IMR-90 (cell line): ENCODE data around the gene CBFA2T3. TPM values are rescaled to one million over a fixed set of nuclear protein-coding genes. Genes with fewer than 3 reads are reported as not detected.

ENCODE experiments used
- ATAC-seq: fragments of 200-7000 bp; cut with Tn5 transposase; 2 replicates; pipeline ENCODE4 v1.9.1; 2020; ENCODE audit warnings: low read depth, mild to moderate bottlenecking, moderate library complexity
- BruUV-seq: library from RNA; stranded (reverse); fragments of 400-500 nt; replicated peaks from 2 replicates; lab custom pipeline; 2021; lab: Mats Ljungman, UMichigan
- CTCF ChIA-PET: fragments of 300-600 bp; formaldehyde crosslinking; extraction: SDS; loops from one replicate; lab custom pipeline; 2021; ENCODE audit warnings: antibody characterized with exemption; lab: Yijun Ruan, JAX
- POLR2A ChIA-PET: fragments of 300-600 bp; sonication (Branson Sonifier 250); formaldehyde crosslinking; loops from one replicate; lab custom pipeline; 2022; ENCODE audit warnings: antibody characterized with exemption; ENCODE audit not compliant: unreplicated experiment; lab: Charles Lee
- DNase-seq: peaks from one replicate; pipeline ENCODE4 v3.0.0; 2013
- H2AFZ ChIP-seq: replicated peaks from 2 replicates; pipeline ENCODE3; 2013; ENCODE audit warnings: low read length, mild to moderate bottlenecking; ENCODE audit not compliant: poor library complexity
- H2AK5ac ChIP-seq: 2 replicates; pipeline ENCODE4 v1.6.1; 2013; ENCODE audit warnings: low read depth, low read length, inconsistent platforms
- H2AK9ac ChIP-seq: replicated peaks from 2 replicates; pipeline ENCODE3; 2013; ENCODE audit warnings: mild to moderate bottlenecking, low read depth, low read length, moderate library complexity; ENCODE audit not compliant: poor library complexity
- H2BK120ac ChIP-seq: 2 replicates; pipeline ENCODE4 v1.6.1; 2013; ENCODE audit warnings: low read depth, low read length, inconsistent platforms
- H2BK15ac ChIP-seq: 3 replicates; pipeline ENCODE4 v1.6.1; 2013; ENCODE audit warnings: low read depth, low read length, inconsistent platforms
- H2BK20ac ChIP-seq: 2 replicates; pipeline ENCODE4 v1.6.1; 2013; ENCODE audit warnings: low read depth, mild to moderate bottlenecking, inconsistent platforms, low read length, moderate library complexity
- H2BK5ac ChIP-seq: 2 replicates; pipeline ENCODE4 v1.6.1; 2013; ENCODE audit warnings: mild to moderate bottlenecking, low read depth, low read length, inconsistent platforms; ENCODE audit not compliant: poor library complexity, severe bottlenecking
- H3K14ac ChIP-seq: replicated peaks from 2 replicates; pipeline ENCODE4 v1.6.1; 2013; ENCODE audit warnings: low read depth, low read length, inconsistent platforms
- H3K18ac ChIP-seq: 2 replicates; pipeline ENCODE4 v1.6.1; 2013; ENCODE audit warnings: low read depth, low read length, control low read depth
- H3K23ac ChIP-seq: 2 replicates; pipeline ENCODE4 v1.6.1; 2013; ENCODE audit warnings: low read depth, low read length, inconsistent platforms
- H3K27ac ChIP-seq: 2 replicates; pipeline ENCODE4 v1.5.1; 2013; ENCODE audit warnings: mild to moderate bottlenecking, control low read depth, low read length; ENCODE audit not compliant: insufficient read depth
- H3K27me3 ChIP-seq: 2 replicates; pipeline ENCODE4 v1.6.1; 2013; ENCODE audit warnings: low read length; ENCODE audit not compliant: control insufficient read depth, insufficient read depth
- H3K36me3 ChIP-seq: 2 replicates; pipeline ENCODE4 v1.6.1; 2013; ENCODE audit warnings: low read length, mixed read lengths; ENCODE audit not compliant: control insufficient read depth, insufficient read depth
- H3K4ac ChIP-seq: 2 replicates; pipeline ENCODE4 v1.6.1; 2013; ENCODE audit warnings: low read depth, low read length, inconsistent platforms
- H3K4me1 ChIP-seq: 2 replicates; pipeline ENCODE4 v1.6.1; 2013; ENCODE audit warnings: low read length, mixed read lengths; ENCODE audit not compliant: control insufficient read depth, insufficient read depth
- H3K4me2 ChIP-seq: 2 replicates; pipeline ENCODE4 v1.6.1; 2013; ENCODE audit warnings: low read depth, mild to moderate bottlenecking, control low read depth, low read length, moderate library complexity
- H3K4me3 ChIP-seq: 2 replicates; pipeline ENCODE4 v1.5.1; 2013; ENCODE audit warnings: low read depth, mild to moderate bottlenecking, control low read depth, low read length, moderate library complexity; ENCODE audit not compliant: insufficient read depth
- H3K56ac ChIP-seq: 2 replicates; pipeline ENCODE4 v1.6.1; 2013; ENCODE audit warnings: low read length, inconsistent platforms; ENCODE audit not compliant: insufficient read depth; ENCODE audit errors: extremely low read depth
- H3K79me1 ChIP-seq, 2 experiments: 2 replicates each; pipeline ENCODE4 v1.6.1; 2013; ENCODE audit warnings: low read length in 2 of 2, inconsistent platforms in 1 of 2, low read depth in 1 of 2
- H3K9ac ChIP-seq: 2 replicates; pipeline ENCODE4 v1.6.1; 2013; ENCODE audit warnings: low read depth, low read length, control low read depth
- H3K9me1 ChIP-seq: 2 replicates; pipeline ENCODE4 v1.6.1; 2013; ENCODE audit warnings: low read length, inconsistent platforms; ENCODE audit not compliant: insufficient read depth
- H3K9me3 ChIP-seq: 2 replicates; pipeline ENCODE4 v1.6.1; 2013; ENCODE audit warnings: low read length; ENCODE audit not compliant: control insufficient read depth, insufficient read depth
- H4K20me1 ChIP-seq: 2 replicates; pipeline ENCODE4 v1.6.1; 2013; ENCODE audit warnings: low read length, inconsistent platforms; ENCODE audit not compliant: insufficient read depth
- H4K5ac ChIP-seq: 2 replicates; pipeline ENCODE4 v1.6.1; 2013; ENCODE audit warnings: mild to moderate bottlenecking, low read depth, low read length, control low read depth
- H4K8ac ChIP-seq, 2 experiments: 2 replicates each; pipeline ENCODE4 v1.6.1; 2013; ENCODE audit warnings: low read depth in 2 of 2, low read length in 2 of 2, control low read depth in 1 of 2, inconsistent platforms in 1 of 2
- H4K91ac ChIP-seq: 2 replicates; pipeline ENCODE4 v1.6.1; 2013; ENCODE audit warnings: low read depth, low read length, inconsistent platforms; ENCODE audit not compliant: insufficient read depth
- BHLHE40 ChIP-seq: fragments of 150-350 bp; IDR thresholded peaks from 2 replicates; pipeline ENCODE4 v1.6.1; 2016; ENCODE audit warnings: mild to moderate bottlenecking, low read depth, low read length
- CTCF ChIP-seq: conservative IDR thresholded peaks from 2 replicates; pipeline ENCODE4 v1.5.1; 2012; ENCODE audit warnings: mild to moderate bottlenecking, low read depth, low read length, improper control_type of control experiment
- MAZ ChIP-seq: IDR thresholded peaks from 2 replicates; pipeline ENCODE4 v1.6.1; 2012; ENCODE audit warnings: low read depth, mild to moderate bottlenecking, low read length, improper control_type of control experiment, moderate library complexity, borderline replicate concordance
- MXI1 ChIP-seq: IDR thresholded peaks from 2 replicates; pipeline ENCODE4 v1.6.1; 2012; ENCODE audit warnings: low read depth, mild to moderate bottlenecking, low read length, moderate library complexity, borderline replicate concordance
- NFE2L2 ChIP-seq: fragments of 150-350 bp; IDR thresholded peaks from 2 replicates; pipeline ENCODE4 v1.6.1; 2016; ENCODE audit warnings: low read depth, mild to moderate bottlenecking, low read length
- POLR2A ChIP-seq: IDR thresholded peaks from 2 replicates; pipeline ENCODE4 v1.6.1; 2012; ENCODE audit warnings: mild to moderate bottlenecking, low read depth, low read length
- RAD21 ChIP-seq: IDR thresholded peaks from 2 replicates; pipeline ENCODE4 v1.6.1; 2012; ENCODE audit warnings: low read length, improper control_type of control experiment
- RCOR1 ChIP-seq: IDR thresholded peaks from 2 replicates; pipeline ENCODE4 v1.6.1; 2012; ENCODE audit warnings: mild to moderate bottlenecking, low read length, improper control_type of control experiment; ENCODE audit not compliant: insufficient replicate concordance
- RFX5 ChIP-seq: IDR thresholded peaks from 2 replicates; pipeline ENCODE4 v1.8.0; 2012; ENCODE audit warnings: low read depth, mild to moderate bottlenecking, low read length, moderate library complexity
- SMC3 ChIP-seq: fragments of 150-350 bp; IDR thresholded peaks from 2 replicates; pipeline ENCODE4 v1.6.1; 2016; ENCODE audit warnings: low read depth, mild to moderate bottlenecking, antibody characterized with exemption, low read length, moderate library complexity
- WGBS, 2 experiments: methylation state at CpG; one replicate each; pipeline versions ENCODE4 v1.1.5 to v1.1.7; 2013; ENCODE audit warnings: missing lambda C conversion rate in 2 of 2; ENCODE audit not compliant: insufficient read length in 1 of 2; ENCODE audit errors: extremely low coverage in 2 of 2; 5-methylcytosine and 5-hydroxymethylcytosine counted together
- dilution Hi-C: fragments of 300-500 bp; cut with HindIII; formaldehyde crosslinking; loops from one replicate; pipeline ENCODE4 v1.14.3; 2018; ENCODE audit warnings: low sequenced_read_pairs; ENCODE audit not compliant: unreplicated experiment
- in situ Hi-C: fragments of 300-500 bp; cut with MboI; formaldehyde crosslinking; loops from 3 replicates; pipeline ENCODE4 v1.14.3; 2019; ENCODE audit warnings: low sequenced_read_pairs, inconsistent platforms, mixed read lengths
- intact Hi-C: fragments of 100-400 bp; cut with micrococcal nuclease; formaldehyde crosslinking; loops from 2 replicates; pipeline ENCODE4 v1.10.0; 2022
- polyA plus RNA-seq, 3 experiments: library from polyadenylated mRNA; depleted of rRNA; stranded (reverse); fragments of >200 nt; gene quantifications; 2 replicates each; pipeline ENCODE4 v1.2.3, GENCODE V29; 2012; ENCODE audit warnings: low replicate concordance in 1 of 3
- total RNA-seq: library from RNA; depleted of rRNA; stranded (reverse); fragments of >200 nt; gene quantifications from 2 replicates; pipeline ENCODE4 v1.2.3, GENCODE V29; 2012
- TF ChIP-seq, protein P1 (sequence below): fragments of 150-350 bp; IDR thresholded peaks from 2 replicates; pipeline ENCODE4 v1.6.1; 2017; ENCODE audit warnings: mild to moderate bottlenecking, antibody characterized with exemption, low read length, low read depth
- TF ChIP-seq, protein P2 (sequence below): fragments of 150-350 bp; IDR thresholded peaks from 2 replicates; pipeline ENCODE4 v1.6.1; 2016; ENCODE audit warnings: low read depth, mild to moderate bottlenecking, low read length, moderate library complexity, borderline replicate concordance

Gene CBFA2T3
- total and polyA plus RNA-seq, 2 of the 4 experiments (the other 2 are of a cell fraction) = not detected

GRCh38 chr16:89023621-89024511, 46.9 kb upstream of the CBFA2T3 start:
- Histone ChIP-seq H4K8ac (no peak overlapping the region), H3K18ac (no peak overlapping the region), H4K20me1 (no peaks in the 10 kb centered on the region), H3K14ac (no peak overlapping the region), H3K9me1 (no peaks in the 10 kb centered on the region), H3K36me3 (no peaks in the 10 kb centered on the region), H3K4me1 (no peaks in the 10 kb centered on the region), H2AFZ (no peak overlapping the region), H3K27ac (no peak overlapping the region), H3K56ac (no peak overlapping the region), H2BK20ac (no peak overlapping the region), H2BK120ac (no peak overlapping the region), H3K4me3 (no peak overlapping the region), H3K9ac (no peak overlapping the region), H3K9me3 (peaks cover 6% of the 10 kb centered on the region), H2AK9ac (no peak overlapping the region), H4K5ac (no peak overlapping the region), H2BK5ac (no peak overlapping the region), H3K4me2 (no peak overlapping the region), H3K23ac (no peak overlapping the region), H2AK5ac (no peak overlapping the region), H3K4ac (no peak overlapping the region), H4K91ac (no peak overlapping the region), H3K79me1 (no peaks in the 10 kb centered on the region), H3K27me3 (peaks cover 10% of the 10 kb centered on the region), H2BK15ac (no peak overlapping the region)
- DNase-seq = no peak
- no TSS peak for BruUV-seq
- ATAC-seq = no peak
- 44% methylated on average over 9 of the region's 23 CpGs; no CpG with 5 or more reads in 1 of the 2 experiments for WGBS, 2 experiments
- in situ Hi-C loops (no loop called here), dilution Hi-C loops (no loop called here), intact Hi-C loops (no loop called here)
- TF ChIP-seq, protein P1, sequence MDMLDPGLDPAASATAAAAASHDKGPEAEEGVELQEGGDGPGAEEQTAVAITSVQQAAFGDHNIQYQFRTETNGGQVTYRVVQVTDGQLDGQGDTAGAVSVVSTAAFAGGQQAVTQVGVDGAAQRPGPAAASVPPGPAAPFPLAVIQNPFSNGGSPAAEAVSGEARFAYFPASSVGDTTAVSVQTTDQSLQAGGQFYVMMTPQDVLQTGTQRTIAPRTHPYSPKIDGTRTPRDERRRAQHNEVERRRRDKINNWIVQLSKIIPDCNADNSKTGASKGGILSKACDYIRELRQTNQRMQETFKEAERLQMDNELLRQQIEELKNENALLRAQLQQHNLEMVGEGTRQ = no peak
- TF ChIP-seq RCOR1 (no peak), MAZ (no peak), RAD21 (no peak), RFX5 (no peak), NFE2L2 (no peak), CTCF (no peak), SMC3 (no peak), POLR2A (no peak), BHLHE40 (no peak), MXI1 (no peak)
- TF ChIP-seq, protein P2, sequence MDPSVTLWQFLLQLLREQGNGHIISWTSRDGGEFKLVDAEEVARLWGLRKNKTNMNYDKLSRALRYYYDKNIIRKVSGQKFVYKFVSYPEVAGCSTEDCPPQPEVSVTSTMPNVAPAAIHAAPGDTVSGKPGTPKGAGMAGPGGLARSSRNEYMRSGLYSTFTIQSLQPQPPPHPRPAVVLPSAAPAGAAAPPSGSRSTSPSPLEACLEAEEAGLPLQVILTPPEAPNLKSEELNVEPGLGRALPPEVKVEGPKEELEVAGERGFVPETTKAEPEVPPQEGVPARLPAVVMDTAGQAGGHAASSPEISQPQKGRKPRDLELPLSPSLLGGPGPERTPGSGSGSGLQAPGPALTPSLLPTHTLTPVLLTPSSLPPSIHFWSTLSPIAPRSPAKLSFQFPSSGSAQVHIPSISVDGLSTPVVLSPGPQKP = no peak
- POLR2A ChIA-PET = no interaction called here
- CTCF ChIA-PET = no interaction called here
